ENCODE results near the gene MBNL1.

MBNL1 gene

DNA sequence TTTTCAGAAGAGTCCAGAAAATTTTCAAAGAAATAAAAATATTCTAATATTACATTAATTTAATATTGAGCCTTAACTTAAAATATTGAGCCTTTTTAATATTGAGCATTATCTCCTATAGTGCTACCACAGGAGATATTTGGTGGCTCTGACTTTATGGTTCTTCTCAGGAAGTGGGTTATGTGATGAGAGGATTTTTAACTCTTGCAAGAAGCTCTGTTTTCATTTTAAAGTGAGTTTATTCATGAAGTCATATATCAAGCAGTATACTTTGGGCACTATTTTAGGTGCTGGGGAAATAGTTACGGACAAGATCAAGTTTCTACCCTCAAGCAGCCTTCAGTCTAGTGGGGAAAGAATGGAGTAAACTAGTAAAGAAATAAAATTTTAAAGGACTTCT lies 13.4 kb upstream of the MBNL1 start:
- ATAC-seq: no peak
- TF ChIP-seq ZNF70 (CRISPR knock-in tag; IDR thresholded peaks at IDR 0.05) (no peak), CREB5 (CRISPR knock-in tag; IDR thresholded peaks at IDR 0.05; ENCODE audit: low read depth) (no peak), ISL1 (CRISPR knock-in tag; IDR thresholded peaks at IDR 0.05) (no peak)

- TF ChIP-seq BACH2 (CRISPR knock-in tag; IDR thresholded peaks at IDR 0.05; ENCODE audit: borderline replicate concordance) (no peak), TCF4 (CRISPR knock-in tag; IDR thresholded peaks at IDR 0.05; ENCODE audit: borderline replicate concordance) (no peak), CREB5 (CRISPR knock-in tag; IDR thresholded peaks at IDR 0.05; ENCODE audit: low read depth) (no peak), GLIS3 (CRISPR knock-in tag; IDR thresholded peaks at IDR 0.05) (no peak), CSDC2 (CRISPR knock-in tag; IDR thresholded peaks at IDR 0.05) (no peak), ZNF8 (CRISPR knock-in tag; IDR thresholded peaks at IDR 0.05) (no peak), RARB (CRISPR knock-in tag; IDR thresholded peaks at IDR 0.05) (no peak), ZFP3 (CRISPR knock-in tag; IDR thresholded peaks at IDR 0.05) (no peak), ZFP30 (CRISPR knock-in tag; IDR thresholded peaks at IDR 0.05) (no peak), PPARA (CRISPR knock-in tag; IDR thresholded peaks at IDR 0.05; ENCODE audit: borderline replicate concordance) (no peak), ESRRG (CRISPR knock-in tag; IDR thresholded peaks at IDR 0.05) (no peak), TOX (CRISPR knock-in tag; IDR thresholded peaks at IDR 0.05; ENCODE audit: borderline replicate concordance) (no peak), SNAI2 (CRISPR knock-in tag; IDR thresholded peaks at IDR 0.05) (no peak), OSR1 (CRISPR knock-in tag; IDR thresholded peaks at IDR 0.05) (no peak), ZC3H10 (CRISPR knock-in tag; IDR thresholded peaks at IDR 0.05) (no peak), ZNF565 (CRISPR knock-in tag; conservative IDR thresholded peaks at IDR 0.05; ENCODE audit: low read depth) (no peak)
- TF ChIP-seq, protein P1, sequence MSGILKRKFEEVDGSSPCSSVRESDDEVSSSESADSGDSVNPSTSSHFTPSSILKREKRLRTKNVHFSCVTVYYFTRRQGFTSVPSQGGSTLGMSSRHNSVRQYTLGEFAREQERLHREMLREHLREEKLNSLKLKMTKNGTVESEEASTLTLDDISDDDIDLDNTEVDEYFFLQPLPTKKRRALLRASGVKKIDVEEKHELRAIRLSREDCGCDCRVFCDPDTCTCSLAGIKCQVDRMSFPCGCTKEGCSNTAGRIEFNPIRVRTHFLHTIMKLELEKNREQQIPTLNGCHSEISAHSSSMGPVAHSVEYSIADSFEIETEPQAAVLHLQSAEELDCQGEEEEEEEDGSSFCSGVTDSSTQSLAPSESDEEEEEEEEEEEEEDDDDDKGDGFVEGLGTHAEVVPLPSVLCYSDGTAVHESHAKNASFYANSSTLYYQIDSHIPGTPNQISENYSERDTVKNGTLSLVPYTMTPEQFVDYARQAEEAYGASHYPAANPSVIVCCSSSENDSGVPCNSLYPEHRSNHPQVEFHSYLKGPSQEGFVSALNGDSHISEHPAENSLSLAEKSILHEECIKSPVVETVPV (CRISPR knock-in tag; IDR thresholded peaks at IDR 0.05): no peak
- TF ChIP-seq, protein P2, sequence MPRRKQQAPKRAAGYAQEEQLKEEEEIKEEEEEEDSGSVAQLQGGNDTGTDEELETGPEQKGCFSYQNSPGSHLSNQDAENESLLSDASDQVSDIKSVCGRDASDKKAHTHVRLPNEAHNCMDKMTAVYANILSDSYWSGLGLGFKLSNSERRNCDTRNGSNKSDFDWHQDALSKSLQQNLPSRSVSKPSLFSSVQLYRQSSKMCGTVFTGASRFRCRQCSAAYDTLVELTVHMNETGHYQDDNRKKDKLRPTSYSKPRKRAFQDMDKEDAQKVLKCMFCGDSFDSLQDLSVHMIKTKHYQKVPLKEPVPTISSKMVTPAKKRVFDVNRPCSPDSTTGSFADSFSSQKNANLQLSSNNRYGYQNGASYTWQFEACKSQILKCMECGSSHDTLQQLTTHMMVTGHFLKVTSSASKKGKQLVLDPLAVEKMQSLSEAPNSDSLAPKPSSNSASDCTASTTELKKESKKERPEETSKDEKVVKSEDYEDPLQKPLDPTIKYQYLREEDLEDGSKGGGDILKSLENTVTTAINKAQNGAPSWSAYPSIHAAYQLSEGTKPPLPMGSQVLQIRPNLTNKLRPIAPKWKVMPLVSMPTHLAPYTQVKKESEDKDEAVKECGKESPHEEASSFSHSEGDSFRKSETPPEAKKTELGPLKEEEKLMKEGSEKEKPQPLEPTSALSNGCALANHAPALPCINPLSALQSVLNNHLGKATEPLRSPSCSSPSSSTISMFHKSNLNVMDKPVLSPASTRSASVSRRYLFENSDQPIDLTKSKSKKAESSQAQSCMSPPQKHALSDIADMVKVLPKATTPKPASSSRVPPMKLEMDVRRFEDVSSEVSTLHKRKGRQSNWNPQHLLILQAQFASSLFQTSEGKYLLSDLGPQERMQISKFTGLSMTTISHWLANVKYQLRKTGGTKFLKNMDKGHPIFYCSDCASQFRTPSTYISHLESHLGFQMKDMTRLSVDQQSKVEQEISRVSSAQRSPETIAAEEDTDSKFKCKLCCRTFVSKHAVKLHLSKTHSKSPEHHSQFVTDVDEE (CRISPR knock-in tag; IDR thresholded peaks at IDR 0.05): no peak
- TF ChIP-seq, protein P3, sequence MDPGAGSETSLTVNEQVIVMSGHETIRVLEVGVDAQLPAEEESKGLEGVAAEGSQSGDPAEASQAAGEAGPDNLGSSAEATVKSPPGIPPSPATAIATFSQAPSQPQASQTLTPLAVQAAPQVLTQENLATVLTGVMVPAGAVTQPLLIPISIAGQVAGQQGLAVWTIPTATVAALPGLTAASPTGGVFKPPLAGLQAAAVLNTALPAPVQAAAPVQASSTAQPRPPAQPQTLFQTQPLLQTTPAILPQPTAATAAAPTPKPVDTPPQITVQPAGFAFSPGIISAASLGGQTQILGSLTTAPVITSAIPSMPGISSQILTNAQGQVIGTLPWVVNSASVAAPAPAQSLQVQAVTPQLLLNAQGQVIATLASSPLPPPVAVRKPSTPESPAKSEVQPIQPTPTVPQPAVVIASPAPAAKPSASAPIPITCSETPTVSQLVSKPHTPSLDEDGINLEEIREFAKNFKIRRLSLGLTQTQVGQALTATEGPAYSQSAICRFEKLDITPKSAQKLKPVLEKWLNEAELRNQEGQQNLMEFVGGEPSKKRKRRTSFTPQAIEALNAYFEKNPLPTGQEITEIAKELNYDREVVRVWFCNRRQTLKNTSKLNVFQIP (CRISPR knock-in tag; IDR thresholded peaks at IDR 0.05; ENCODE audit: borderline replicate concordance, low read depth): no peak
- ATAC-seq: no peak
Measured at GRCh38 chr3:152256851-152257562, 11.7 kb upstream of the MBNL1 start.

DNA sequence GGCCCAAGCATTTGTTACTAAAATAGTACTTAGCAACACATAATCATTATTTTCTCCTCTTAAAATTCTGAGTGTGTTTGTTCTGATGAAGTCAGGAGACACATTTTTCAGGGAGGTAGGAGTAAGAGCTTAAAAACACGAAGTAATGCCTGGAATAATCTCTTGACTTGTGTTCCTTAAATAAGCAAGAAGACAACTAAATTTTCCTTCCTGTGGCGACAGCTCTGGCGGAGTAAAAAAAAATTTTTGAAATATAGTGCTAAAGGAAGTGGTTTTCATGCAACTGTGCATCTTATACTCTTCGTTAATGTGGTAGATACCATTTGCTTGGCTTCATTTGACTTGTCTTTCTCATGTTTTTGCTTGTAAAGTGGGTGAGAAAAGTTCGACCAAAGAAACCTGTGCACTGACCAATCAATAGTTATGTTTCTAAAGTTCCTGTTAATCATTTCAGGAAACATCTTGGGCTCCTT lies 11.1 kb upstream of the MBNL1 start:
- ATAC-seq: no peak
- TF ChIP-seq TOX (CRISPR knock-in tag; IDR thresholded peaks at IDR 0.05; ENCODE audit: borderline replicate concordance) (no peak), ISL1 (CRISPR knock-in tag; IDR thresholded peaks at IDR 0.05) (no peak), RARB (CRISPR knock-in tag; IDR thresholded peaks at IDR 0.05) (no peak), OSR1 (CRISPR knock-in tag; IDR thresholded peaks at IDR 0.05) (no peak)
- TF ChIP-seq, protein P3 (CRISPR knock-in tag; IDR thresholded peaks at IDR 0.05; ENCODE audit: borderline replicate concordance, low read depth): no peak
